GM12878 (cell line): Measurements from ENCODE around the gene SEC31B. TPM values are rescaled to one million over a fixed set of nuclear protein-coding genes. Genes with fewer than 3 reads are reported as not detected.

Source experiments
- ATAC-seq: fragments of 200-7000 bp; cut with Tn5 transposase; 3 replicates; pipeline ENCODE4 v1.9.1; 2020; ENCODE audit warnings: mild to moderate bottlenecking, moderate library complexity
- BruUV-seq: library from RNA; stranded (reverse); fragments of 400-500 nt; replicated peaks from 2 replicates; lab custom pipeline; 2021; lab: Mats Ljungman, UMichigan
- CTCF ChIA-PET: fragments of 300-600 bp; sonication (Branson Sonifier 250); formaldehyde crosslinking; extraction: SDS; loops from one replicate; lab custom pipeline; 2021; ENCODE audit warnings: inconsistent platforms; lab: Yijun Ruan, JAX
- POLR2A ChIA-PET: fragments of 350-600 bp; formaldehyde crosslinking; extraction: SDS; loops from one replicate; lab custom pipeline; 2021; ENCODE audit warnings: inconsistent platforms; lab: Charles Lee
- RAD21 ChIA-PET: fragments of 300-600 bp; sonication (Branson Sonifier 250); formaldehyde crosslinking; loops from one replicate; lab custom pipeline; 2023; ENCODE audit warnings: antibody characterized with exemption; ENCODE audit not compliant: unreplicated experiment; lab: Charles Lee
- SMC1A ChIA-PET: fragments of 300-600 bp; sonication (Branson Sonifier 250); formaldehyde crosslinking; loops from one replicate; lab custom pipeline; 2023; ENCODE audit not compliant: unreplicated experiment, uncharacterized antibody; lab: Charles Lee
- DNase-seq: peaks from one replicate; pipeline ENCODE4 v3.0.0-alpha.2; 2011; ENCODE audit warnings: low read depth, low spot score
- FAIRE-seq: peaks from 3 replicates; lab custom pipeline; 2011; peaks lifted over from hg19 to GRCh38; lab: Jason Lieb, UNC
- H2AFZ ChIP-seq: 2 replicates; pipeline ENCODE4 v1.6.0; 2011; ENCODE audit warnings: low read depth, low read length, control low read depth; ENCODE audit not compliant: control insufficient read depth
- H3K27ac ChIP-seq: 2 replicates; pipeline ENCODE4 v1.5.1; 2011; ENCODE audit warnings: control low read depth; ENCODE audit not compliant: control insufficient read depth, insufficient read depth
- H3K27me3 ChIP-seq, 2 experiments: replicated peaks in 1 of 2; 2 replicates each; pipeline versions ENCODE4 v1.6.0 to v1.6.1; 2011; ENCODE audit warnings: low read length in 1 of 2; ENCODE audit not compliant: control insufficient read depth in 2 of 2, insufficient read depth in 2 of 2
- H3K36me3 ChIP-seq, 2 experiments: 2 replicates each; pipeline ENCODE4 v1.5.1; 2011; ENCODE audit warnings: low read length in 1 of 2; ENCODE audit not compliant: control insufficient read depth in 2 of 2, insufficient read depth in 2 of 2
- H3K4me1 ChIP-seq: 2 replicates; pipeline ENCODE4 v1.6.1; 2011; ENCODE audit warnings: mild to moderate bottlenecking, low read length, moderate library complexity, mixed read lengths; ENCODE audit not compliant: control insufficient read depth, insufficient read depth
- H3K4me2 ChIP-seq: 2 replicates; pipeline ENCODE4 v1.6.0; 2011; ENCODE audit warnings: control low read depth; ENCODE audit not compliant: control insufficient read depth, insufficient read depth
- H3K4me3 ChIP-seq: fragments of 200-600 bp; sonication (generic); 2 replicates; pipeline ENCODE4 v1.5.1; 2016
- H3K79me2 ChIP-seq: 2 replicates; pipeline ENCODE4 v1.6.0; 2011; ENCODE audit warnings: low read length; ENCODE audit not compliant: control insufficient read depth, insufficient read depth
- H3K9ac ChIP-seq: 2 replicates; pipeline ENCODE4 v1.8.0; 2011; ENCODE audit warnings: low read length, control low read depth, mixed read lengths; ENCODE audit not compliant: control insufficient read depth, insufficient read depth
- H3K9me3 ChIP-seq: replicated peaks from 3 replicates; pipeline ENCODE4 v1.5.1; 2011; ENCODE audit warnings: mild to moderate bottlenecking, low read length; ENCODE audit not compliant: control insufficient read depth, insufficient read depth
- H4K20me1 ChIP-seq: 2 replicates; pipeline ENCODE4 v1.6.0; 2011; ENCODE audit not compliant: control insufficient read depth, insufficient read depth
- CBX5 ChIP-seq: sonication (generic); IDR thresholded peaks from 2 replicates; pipeline ENCODE4 v1.6.1; 2016; ENCODE audit warnings: low read depth, moderate library complexity, mild to moderate bottlenecking, inconsistent platforms
- NFYB ChIP-seq: IDR thresholded peaks from 2 replicates; pipeline ENCODE4 v1.6.1; 2011; ENCODE audit warnings: low read depth, mild to moderate bottlenecking, low read length, improper control_type of control experiment, moderate library complexity; ENCODE audit not compliant: insufficient read depth
- RELA ChIP-seq: fragments of 450-650 bp; IDR thresholded peaks from 2 replicates; pipeline ENCODE4 v1.8.0; 2014; ENCODE audit warnings: borderline replicate concordance; ENCODE audit not compliant: partially characterized antibody
- ZBTB33 ChIP-seq: fragments of 450-650 bp; IDR thresholded peaks from 2 replicates; pipeline ENCODE4 v1.6.1; 2017; ENCODE audit warnings: mild to moderate bottlenecking
- ZZZ3 ChIP-seq: IDR thresholded peaks from 2 replicates; pipeline ENCODE4 v1.6.1; 2011; ENCODE audit warnings: low read depth; ENCODE audit not compliant: control insufficient read depth, insufficient read length
- WGBS: methylation state at CpG from one replicate; pipeline ENCODE4 v1.1.6; 2016; ENCODE audit warnings: low lambda C conversion rate; ENCODE audit not compliant: insufficient replicate concordance, insufficient coverage; ENCODE audit errors: missing lambda C conversion rate; 5-methylcytosine and 5-hydroxymethylcytosine counted together
- in situ Hi-C: fragments of 300-500 bp; cut with MboI; formaldehyde crosslinking; loops from 9 replicates; pipeline ENCODE4 v1.14.3; 2018; ENCODE audit warnings: mixed read lengths
- intact Hi-C: fragments of 100-400 bp; cut with micrococcal nuclease; formaldehyde crosslinking; loops from one replicate; pipeline ENCODE4 v1.14.2; 2022; ENCODE audit not compliant: unreplicated experiment
- polyA plus RNA-seq, 11 experiments: library from polyadenylated mRNA; depleted of rRNA in 4 of 11; unstranded in 6 of 11; stranded (reverse) in 5 of 11; fragments of >200 nt; fragmentation: Nextera tagmentation in 4 of 11; fragmentation: Illumina TruSeq in 1 of 11; extraction: Ambion mirVana in 4 of 11; extraction: Trizol in 1 of 11; gene quantifications; 1 replicate in 1 of 11; 2 replicates in 10 of 11; pipeline versions ENCODE4 v1.2.1 to v1.2.3, GENCODE V29; 2011 to 2016; ENCODE audit warnings: inconsistent platforms in 2 of 11, missing spikeins in 2 of 11, low read depth in 1 of 11
- total RNA-seq, 4 experiments: library from RNA; depleted of rRNA in 3 of 4; stranded (reverse); fragments of >200 nt in 3 of 4; fragmentation: Illumina TruSeq in 1 of 4; extraction: Trizol in 1 of 4; gene quantifications; 2 replicates each; pipeline versions ENCODE4 v1.2.1 to v1.2.3, GENCODE V29; 2013 to 2021
- TF ChIP-seq, protein P1 (sequence below): fragments of 450-650 bp; IDR thresholded peaks from 2 replicates; pipeline ENCODE4 v1.6.1; 2017; ENCODE audit warnings: antibody characterized with exemption, mild to moderate bottlenecking, moderate library complexity

The SEC31B gene
- total and polyA plus RNA-seq, 10 of the 15 experiments (the other 5 are each of a cell fraction or from before 2014, with no cell fraction given), result 3.4 to 24.3 (median 9.9) TPM

- no peaks in the 10 kb centered on the region for H3K27me3 ChIP-seq
- no peak for ATAC-seq
- FAIRE-seq, result no peak
- no peak for DNase-seq
- ChIA-PET POLR2A (interaction anchor here (0.5 kb wide), 1 partner anchor 490 kb away, joined by 7 read pairs; no protein-coding TSS in a partner anchor), CTCF (interaction anchor here (0.6 to 4.6 kb wide), 22 partner anchors 8 to 462 kb away, joined by 3 to 40 read pairs (median 6); partner anchors contain the start of gene HIF1AN), RAD21 (interaction anchor here (1.0 to 1.6 kb wide), 7 partner anchors 10 to 662 kb away, joined by 3 to 11 read pairs (median 5); no protein-coding TSS in a partner anchor), SMC1A (interaction anchor here (0.6 to 2.6 kb wide), 10 partner anchors 10 to 171 kb away, joined by 3 to 12 read pairs (median 5); no protein-coding TSS in a partner anchor)
- 0 out of 2 replicates have a peak, but pooled peaks cover 3% of the 10 kb centered on the region for H4K20me1 ChIP-seq
- in situ Hi-C loops, result loop anchor here (5.0 kb wide), 2 partner anchors 71 to 166 kb away; no protein-coding TSS in a partner anchor
- 0% methylated on average over 1 of the region's 1 CpG for WGBS
- H3K4me3 ChIP-seq, result no peak overlapping the region
- H3K36me3 ChIP-seq, result peaks cover 0 to 11% of the 10 kb centered on the region in 2 experiments
- no peaks in the 10 kb centered on the region for H3K79me2 ChIP-seq
- H3K27ac ChIP-seq, result no peak overlapping the region
- TF ChIP-seq CBX5, result no peak
- no peak for TF ChIP-seq ZZZ3
- 0 out of 2 replicates have a peak, but pooled peaks have one; percentile 0 for TF ChIP-seq NFYB
- TF ChIP-seq, protein P1, sequence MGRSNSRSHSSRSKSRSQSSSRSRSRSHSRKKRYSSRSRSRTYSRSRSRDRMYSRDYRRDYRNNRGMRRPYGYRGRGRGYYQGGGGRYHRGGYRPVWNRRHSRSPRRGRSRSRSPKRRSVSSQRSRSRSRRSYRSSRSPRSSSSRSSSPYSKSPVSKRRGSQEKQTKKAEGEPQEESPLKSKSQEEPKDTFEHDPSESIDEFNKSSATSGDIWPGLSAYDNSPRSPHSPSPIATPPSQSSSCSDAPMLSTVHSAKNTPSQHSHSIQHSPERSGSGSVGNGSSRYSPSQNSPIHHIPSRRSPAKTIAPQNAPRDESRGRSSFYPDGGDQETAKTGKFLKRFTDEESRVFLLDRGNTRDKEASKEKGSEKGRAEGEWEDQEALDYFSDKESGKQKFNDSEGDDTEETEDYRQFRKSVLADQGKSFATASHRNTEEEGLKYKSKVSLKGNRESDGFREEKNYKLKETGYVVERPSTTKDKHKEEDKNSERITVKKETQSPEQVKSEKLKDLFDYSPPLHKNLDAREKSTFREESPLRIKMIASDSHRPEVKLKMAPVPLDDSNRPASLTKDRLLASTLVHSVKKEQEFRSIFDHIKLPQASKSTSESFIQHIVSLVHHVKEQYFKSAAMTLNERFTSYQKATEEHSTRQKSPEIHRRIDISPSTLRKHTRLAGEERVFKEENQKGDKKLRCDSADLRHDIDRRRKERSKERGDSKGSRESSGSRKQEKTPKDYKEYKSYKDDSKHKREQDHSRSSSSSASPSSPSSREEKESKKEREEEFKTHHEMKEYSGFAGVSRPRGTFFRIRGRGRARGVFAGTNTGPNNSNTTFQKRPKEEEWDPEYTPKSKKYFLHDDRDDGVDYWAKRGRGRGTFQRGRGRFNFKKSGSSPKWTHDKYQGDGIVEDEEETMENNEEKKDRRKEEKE, result no peak
- no peak for TF ChIP-seq RELA
- no peak for TF ChIP-seq ZBTB33
- no peak overlapping the region for H2AFZ ChIP-seq
- no TSS peak for BruUV-seq
- H3K9ac ChIP-seq, result no peak overlapping the region
- peaks cover 8% of the 10 kb centered on the region; the same call in 1 of the 2 replicates for H3K4me1 ChIP-seq
- H3K4me2 ChIP-seq, result no peak overlapping the region
- no peaks in the 10 kb centered on the region for H3K9me3 ChIP-seq
- intact Hi-C loops, result loop anchor here (1.0 to 2.0 kb wide), 2 partner anchors 74 to 169 kb away; no protein-coding TSS in a partner anchor
Observed at GRCh38 chr10:100508266-100508665, 11.4 kb downstream of the SEC31B start.
